ENCODE data around the gene IPO13.

The IPO13 gene, protein sequence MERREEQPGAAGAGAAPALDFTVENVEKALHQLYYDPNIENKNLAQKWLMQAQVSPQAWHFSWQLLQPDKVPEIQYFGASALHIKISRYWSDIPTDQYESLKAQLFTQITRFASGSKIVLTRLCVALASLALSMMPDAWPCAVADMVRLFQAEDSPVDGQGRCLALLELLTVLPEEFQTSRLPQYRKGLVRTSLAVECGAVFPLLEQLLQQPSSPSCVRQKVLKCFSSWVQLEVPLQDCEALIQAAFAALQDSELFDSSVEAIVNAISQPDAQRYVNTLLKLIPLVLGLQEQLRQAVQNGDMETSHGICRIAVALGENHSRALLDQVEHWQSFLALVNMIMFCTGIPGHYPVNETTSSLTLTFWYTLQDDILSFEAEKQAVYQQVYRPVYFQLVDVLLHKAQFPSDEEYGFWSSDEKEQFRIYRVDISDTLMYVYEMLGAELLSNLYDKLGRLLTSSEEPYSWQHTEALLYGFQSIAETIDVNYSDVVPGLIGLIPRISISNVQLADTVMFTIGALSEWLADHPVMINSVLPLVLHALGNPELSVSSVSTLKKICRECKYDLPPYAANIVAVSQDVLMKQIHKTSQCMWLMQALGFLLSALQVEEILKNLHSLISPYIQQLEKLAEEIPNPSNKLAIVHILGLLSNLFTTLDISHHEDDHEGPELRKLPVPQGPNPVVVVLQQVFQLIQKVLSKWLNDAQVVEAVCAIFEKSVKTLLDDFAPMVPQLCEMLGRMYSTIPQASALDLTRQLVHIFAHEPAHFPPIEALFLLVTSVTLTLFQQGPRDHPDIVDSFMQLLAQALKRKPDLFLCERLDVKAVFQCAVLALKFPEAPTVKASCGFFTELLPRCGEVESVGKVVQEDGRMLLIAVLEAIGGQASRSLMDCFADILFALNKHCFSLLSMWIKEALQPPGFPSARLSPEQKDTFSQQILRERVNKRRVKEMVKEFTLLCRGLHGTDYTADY

DNA sequence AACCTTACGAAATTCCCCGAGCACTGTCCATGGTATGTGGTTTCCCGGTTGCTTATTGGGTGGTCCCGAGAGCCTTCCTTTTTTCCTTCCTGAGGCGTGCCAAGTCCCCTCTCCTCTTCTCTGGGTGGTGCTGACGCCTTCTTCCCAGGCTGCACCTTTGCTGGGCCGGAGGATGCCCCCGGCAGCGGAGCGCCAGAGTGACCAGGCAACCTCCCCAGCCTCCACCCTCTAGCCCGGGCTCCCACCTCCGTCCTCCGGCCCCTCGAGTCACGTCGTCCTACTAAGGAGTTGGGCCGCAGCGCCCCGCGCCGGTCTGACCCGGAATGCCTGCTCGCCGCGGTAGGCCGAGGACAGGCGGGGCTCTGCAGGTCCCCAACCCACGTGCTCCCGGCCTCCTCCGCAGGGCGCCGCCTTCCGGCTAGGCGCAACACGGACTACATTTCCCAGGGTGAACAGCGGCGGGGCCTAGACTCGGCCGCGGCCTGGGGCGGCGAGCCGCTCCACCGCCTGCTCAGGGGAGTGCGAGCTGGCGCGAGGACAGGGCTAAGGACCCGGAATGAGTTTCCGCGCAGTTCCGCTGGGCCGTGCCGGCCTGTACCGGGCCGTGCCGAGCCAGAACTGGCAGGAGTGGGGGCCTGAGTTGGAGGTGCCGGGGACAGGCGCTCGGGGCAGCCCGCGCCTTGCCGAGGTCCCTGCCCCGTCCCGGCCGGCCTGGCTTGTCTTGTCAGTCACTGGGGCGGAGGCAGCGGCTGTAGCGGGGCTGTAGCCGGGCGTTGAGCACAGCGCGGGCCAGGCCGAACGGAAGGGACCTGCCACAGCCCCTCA is at the start of gene IPO13:
Gene IPO13 (plus strand): TSS at position 715 of the 825 bp plus-strand sequence. CDS start 651 bp downstream, outside the sequence.
- DNase-seq, result peak; percentile 95

DNA sequence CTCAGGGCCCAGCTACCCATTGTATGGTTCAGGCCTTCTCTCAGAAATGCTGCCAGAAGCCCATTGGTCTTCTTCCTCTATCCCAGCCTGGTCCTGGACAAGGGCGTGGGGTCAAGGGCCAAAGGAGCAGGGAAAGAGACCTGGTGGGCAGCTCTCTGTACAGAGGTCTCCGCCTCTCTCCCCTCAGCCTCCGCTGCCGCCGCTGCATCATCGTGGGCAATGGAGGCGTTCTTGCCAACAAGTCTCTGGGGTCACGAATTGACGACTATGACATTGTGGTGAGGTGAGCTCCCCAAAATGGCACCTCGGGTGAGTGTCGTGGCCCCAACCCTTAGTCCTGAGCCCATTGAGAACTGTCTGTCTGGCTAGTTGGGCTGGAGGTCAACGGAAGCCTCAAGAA is 47.8 kb upstream of the IPO13 start:
- DNase-seq, result no peak

DNA sequence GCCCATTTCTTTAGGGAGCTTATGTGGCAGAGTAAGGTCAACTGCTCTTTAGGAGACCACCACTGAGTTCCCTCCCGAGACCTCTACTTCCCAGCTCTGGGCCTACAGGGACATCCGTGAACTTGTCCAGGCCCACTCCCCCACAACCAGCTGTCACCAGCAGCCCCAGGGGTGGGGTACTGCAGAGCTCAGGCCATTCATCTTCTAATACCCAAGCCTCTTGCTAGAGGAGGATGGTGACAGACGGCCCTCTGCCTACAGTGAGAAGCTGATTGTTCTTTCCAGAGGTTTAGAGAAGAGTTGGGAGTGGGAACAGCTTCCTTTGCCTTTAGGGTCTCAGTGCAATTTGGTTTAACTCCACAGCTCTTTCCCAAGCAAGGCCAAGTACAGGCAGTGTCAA is 46.4 kb upstream of the IPO13 start:
- DNase-seq, result no peak

DNA sequence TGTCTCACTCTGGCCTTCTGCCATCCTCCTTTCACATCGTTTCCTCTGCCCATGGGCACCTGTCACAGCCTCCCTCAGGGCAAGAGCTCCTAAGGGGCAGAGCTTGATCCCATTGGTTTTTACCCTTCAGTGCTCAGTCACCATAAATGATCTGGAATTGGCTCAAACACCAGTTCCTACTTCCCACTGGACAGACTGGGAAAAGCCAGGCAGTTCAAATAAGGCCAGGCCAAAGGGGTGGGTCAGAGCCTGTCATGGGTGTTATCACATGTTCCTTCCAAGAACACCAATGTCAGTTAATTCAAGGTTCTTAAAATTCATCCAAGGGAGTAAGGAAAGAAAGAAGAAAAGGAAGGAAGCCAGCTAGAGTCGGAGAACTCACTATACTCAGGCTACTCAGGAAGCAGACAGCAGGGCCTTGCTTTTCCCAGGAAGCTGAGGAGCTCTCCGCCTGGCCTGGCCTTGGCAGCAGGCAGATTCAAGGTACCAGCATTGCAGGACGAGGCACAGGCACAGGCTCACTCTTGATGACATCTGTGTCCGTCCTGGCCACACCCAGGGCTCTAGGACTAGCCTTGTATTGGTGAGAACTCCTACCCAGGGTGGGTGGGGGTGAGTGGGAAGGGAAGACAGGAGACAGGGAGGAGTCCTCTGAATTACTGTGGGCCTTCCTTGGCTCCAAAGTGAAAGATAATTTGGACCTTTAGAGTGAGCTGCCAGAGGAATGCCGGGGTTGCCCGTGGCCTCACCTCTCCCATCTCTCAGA is 45.4 kb upstream of the IPO13 start:
- DNase-seq, result no peak

DNA sequence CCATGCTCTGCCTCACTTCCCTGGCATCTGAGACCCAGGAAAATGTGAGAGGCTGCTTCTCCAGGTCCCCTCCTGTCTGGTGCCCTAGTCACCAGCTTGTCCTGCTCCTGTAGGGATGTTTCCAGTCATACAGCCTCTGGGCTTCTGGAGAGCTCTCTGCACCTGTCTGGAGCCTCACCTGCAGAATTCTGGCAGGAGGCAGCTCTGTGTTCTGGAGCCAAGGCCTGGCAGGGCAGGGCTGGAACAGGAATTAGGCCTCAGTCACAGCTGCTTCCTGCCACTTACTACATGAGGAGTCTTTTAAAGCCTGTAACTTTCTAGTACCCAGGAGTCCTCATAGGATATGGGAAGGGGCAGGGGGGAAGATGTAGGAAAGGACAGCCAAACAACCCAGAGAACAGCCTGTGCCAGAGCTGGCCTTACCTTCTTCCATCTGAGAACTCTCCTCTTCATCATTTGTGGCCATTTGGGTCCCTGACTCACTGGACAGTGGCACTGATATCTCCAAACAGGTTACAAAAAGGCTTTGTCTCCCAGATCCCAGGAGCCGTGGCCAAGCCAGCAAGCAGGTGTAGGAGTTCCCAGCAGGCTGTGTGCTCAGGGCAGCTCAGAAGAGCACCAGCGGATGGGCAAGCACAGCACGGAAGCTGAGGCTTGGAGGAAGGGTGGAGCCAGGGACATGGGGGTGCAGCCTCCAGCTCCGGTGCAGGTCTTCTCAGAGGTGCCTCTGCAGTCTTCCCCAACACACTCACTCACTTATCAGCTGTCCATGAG is 44.5 kb upstream of the IPO13 start:
- no peak for DNase-seq

DNA sequence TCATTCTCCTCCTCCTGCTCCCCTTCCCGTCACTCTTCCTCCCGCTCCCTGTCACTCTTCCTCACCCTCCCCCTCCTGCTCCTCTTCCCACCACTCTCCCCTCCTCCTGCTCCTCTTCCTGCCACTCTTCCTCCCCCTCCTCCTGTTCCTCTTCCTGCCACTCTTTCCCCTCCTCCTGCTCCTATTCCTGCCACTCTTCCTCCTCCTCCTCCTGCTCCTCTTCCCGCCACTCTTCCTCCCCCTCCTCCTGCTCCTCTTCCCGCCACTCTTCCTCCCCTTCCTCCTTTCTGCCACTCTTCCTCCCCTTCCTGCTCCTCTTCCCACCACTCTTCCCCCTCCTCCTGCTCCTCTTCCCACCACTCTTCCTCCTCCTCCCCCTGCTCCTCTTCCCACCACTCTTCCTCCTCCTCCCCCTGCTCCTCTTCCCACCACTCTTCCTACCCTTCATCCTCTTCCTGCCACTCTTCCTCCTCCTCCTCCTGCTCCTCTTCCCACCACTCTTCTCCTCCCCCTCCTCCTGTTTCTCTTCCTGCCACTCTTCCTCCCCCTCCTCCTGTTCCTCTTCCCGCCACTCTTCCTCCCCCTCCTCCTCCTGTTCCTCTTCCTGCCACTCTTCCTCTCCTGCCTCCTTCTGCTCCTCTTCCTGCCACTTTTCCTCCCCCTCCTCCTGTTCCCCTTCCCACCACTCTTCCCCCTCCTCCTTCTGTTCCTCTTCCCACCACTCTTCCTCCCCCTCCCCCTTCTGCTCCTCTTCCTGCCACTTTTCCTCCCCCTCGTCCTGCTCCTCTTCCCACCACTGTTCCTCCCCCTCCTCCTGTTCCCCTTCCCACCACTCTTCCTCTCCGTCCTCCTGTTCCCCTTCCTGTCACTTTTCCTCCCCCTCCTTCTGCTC is 41.8 kb upstream of the IPO13 start:
- DNase-seq, result no peak

DNA sequence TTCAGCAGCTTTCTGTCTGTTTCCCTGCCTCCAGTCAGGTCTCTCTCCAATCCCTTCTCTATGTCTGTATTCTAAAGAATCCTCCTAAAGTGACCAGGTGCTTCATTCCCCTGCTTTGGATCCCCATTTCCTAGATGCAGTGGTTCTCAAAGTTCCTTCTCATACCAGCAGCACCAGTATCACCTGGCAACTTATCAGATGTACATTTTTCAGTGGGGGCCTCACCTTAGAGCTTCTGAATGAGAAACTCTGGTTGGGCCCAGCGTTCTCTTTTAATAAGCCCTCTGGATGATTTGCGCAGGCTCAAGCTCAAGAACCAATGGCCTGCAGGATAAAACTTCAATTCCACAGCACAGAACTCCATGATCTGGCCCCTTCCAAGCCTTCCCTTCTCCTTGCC is 38.5 kb upstream of the IPO13 start:
- no peak for DNase-seq

DNA sequence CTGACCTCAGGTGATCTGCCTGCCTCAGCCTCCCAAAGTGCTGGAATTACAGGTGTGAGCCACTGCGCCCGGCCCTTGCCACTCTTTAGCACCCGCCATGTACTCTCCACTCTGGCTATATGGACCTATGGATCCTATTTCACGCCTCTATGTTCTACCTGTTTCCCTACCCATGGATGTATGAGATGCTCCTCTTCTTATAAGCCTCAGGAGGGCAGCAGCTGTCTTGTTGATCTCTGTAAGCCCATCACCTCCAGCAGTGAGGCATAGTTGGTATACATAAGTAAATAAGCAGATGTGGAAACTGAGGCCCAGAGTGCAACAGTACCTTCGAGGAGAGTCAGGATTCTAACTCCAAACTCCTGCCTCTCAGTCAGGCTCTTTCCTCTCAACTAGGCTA is 37.9 kb upstream of the IPO13 start:
- DNase-seq, result no peak

DNA sequence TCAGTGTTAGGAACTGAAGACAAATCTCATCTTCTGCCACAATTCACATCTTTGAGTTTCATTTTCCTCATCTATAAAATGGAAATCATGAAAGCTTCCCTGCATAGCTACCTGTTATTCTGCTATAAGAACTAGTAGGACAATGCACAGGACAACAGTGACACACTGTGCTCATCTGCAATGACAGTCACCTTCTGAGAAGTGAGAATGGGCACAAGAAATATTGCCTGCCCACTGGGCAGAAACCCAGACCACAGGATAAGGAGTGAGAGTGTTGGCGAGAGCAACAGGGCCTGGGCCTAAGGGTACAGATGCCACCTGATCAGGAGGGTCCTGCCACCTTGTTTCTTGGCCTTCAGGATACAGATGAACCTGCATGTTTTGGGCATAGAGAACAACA is 36.4 kb upstream of the IPO13 start:
- no peak for DNase-seq

DNA sequence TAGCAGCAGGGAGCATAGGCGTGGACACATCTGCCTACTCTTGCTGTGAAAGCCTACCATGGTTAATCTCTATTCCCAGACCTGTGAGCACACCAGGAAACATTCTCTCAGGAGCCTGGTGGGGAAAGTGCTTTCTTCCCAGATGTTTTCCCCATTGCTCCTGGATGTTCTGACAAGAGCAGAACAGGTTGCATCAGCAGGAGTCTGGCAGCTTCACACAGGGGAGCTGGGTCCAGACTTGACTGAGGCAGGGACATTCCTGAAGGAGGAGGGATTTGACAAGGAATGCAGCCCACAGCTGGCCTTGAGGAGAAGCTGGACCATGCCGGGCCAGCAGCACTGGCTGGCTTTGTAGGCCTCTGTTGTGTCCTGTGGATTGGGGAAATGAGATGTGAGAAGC is 34.1 kb upstream of the IPO13 start:
- no peak for DNase-seq

DNA sequence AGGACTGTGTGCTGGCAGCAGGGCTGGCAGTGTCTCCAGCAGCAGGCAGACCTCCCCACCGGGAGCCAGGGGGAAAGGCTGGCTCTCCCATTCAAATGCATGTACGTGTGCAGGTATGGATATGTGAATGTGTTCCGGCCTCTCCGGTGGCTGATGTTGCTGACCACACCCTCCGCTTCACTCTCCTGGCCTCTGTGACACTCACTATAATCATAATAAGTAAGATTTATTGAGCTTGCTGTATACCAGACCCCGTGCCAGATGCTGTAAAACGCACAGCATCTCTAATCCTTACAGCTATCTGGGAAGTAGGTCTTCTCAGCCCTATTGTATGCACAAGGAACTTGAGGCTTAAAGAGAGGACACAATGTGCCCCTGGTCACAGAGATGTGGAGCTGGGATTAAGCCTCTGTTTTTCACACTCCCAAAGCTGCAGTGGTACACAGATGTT is 33.7 kb upstream of the IPO13 start:
- no peak for DNase-seq

DNA sequence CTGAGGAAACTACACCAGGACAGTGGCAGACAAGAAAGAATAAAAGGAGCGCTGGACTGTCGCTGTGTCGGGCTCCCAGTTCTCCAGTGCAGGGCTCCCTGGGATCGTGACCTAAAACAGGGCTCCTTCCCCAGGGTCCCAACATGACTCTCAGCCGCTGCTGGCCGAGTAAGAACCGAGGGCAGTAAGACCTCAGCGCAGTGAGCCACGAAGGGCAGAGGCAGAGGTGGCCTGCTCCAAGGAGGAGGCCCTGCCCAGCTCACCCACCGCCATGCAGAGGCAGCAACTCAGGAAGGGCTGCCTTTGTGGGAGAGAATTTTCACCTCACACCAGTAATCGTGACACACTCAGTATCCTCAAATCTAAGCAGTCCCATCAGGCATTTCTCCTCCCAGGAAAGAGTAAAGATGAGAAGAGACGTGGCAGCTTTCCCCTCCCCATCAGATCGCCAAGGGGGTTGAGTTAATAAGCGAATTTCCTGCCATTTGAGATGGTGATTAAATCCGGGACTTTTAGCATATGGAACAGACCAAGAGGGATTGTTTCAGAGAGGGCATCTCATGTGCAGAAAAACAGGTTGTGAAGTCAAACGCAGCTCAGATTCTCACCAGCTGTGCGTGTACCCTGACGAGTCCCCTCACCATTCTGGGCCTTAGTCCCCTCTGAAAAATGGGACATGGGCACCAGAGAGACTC is 32.9 kb upstream of the IPO13 start:
- no peak for DNase-seq

DNA sequence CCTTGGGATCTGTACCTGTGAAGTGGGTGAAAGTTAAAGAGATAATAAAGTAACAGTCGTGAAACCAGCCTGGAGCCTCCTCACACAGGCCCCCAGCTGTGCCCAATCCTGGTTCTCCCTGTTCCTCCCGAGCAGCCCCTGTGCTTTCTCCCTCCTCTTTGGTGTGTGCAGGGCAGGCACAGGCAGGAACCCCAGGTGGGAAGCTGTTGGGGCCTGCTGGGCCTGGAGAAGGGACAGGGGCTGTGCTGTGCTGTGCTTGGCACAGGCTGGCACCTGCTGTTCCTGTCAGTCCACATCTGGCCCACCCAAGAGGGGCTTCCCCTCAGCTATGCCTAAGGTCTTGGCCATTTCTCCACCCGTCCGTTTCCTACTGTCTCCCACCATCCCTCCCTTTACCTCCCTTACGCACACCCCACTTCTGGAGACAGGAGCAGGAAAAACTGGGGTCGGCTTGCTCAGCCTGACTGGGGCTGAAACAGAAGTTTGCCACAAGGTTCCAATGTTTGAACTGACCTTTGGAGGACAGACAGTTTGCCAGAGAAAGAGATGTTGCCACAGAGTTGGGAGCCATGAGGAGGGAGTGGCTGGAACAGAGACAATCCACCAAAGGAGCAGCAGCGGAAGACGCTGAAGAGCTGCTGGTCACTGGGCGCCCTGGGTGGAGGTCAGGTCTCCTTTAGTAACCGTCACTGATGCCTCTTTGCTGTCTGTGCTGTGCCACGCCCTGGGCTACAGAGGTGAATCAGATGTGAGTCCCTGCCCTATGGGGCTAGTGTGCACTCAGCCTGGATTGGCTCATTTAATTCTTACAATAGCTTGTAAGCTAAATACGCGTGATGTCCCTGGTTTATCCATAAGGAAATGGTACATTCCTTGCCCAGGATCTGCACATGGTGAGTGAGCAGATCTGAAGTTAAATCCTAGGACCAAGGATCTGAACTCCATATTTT is 31.9 kb upstream of the IPO13 start:
- DNase-seq, result no peak

DNA sequence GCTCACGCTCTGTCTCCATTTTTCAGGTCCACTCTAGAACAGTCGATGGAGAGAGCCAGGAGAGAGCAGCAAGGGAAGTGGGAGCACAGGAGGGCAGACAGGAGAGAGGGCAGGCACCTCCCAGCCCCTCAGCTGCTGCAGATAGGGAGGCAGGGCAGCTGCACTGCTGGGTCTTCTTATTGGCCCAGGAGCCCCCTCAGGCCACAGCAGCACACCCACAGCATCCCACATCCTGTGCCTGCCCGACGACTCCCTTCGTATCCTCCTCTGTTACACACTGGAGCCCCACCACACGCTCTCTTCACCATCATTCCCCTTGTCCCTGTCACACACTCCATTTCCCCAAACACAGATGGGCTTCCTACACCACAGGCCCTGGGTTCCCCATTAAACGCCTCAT is 26.8 kb upstream of the IPO13 start:
- DNase-seq, result no peak

DNA sequence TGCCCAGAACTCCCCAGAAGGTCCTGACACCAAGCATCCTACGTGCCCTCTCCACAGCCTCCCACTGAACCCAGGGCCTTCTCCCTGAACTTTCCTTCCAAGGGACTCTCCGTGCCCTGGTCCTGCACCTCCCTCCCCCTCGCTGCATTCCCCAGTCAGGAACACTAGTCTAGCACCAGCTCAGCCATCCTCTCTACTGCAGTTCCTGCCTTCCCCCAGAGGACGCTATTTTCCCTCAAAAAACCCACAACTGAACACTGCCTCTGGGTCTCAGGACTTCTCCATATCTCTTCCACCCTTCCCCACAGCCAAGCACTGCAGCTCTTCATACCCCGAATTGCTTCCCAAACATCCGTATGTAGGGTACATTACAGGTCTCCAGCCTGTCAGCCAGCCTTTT is 25.7 kb upstream of the IPO13 start:
- no peak for DNase-seq

DNA sequence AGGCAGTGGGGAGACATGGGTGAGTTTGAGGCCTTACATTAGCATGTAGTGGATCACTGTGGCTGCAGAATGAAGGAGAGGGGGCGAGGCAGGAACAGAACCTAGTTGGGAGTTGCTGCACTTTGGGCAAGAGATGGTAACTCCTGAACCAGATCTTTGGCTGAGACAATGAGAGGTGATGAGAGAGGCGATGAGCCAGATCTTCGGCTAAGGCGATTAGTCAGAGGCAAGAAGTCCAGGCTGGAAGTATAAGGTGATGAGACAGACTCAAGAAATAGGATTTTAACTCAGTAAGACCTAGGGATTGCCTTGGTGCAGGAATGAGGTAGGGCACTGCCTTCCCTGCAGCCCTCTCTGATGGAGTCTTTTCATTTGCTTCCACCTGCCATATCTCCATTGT is 22.2 kb upstream of the IPO13 start:
- DNase-seq, result no peak

DNA sequence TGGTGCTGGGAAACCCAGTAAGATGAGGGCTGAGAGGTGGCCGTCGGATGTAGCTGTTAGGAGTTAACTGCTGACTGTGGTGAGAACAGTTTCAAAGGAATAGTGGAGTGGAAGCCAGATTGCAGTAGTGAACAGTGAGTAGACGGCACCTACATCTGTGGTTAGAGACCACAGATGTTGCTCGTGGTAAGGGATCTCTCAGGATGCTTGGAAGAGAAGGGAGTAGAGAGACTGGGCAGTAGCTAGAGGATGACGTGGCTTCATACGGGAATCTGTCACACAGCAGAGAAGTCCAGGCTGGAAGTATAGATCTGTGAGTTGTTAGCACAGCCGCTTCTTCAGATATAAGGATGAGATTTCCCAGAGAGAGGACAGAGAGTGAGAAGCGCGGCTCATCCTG is 20.9 kb upstream of the IPO13 start:
- no peak for DNase-seq

DNA sequence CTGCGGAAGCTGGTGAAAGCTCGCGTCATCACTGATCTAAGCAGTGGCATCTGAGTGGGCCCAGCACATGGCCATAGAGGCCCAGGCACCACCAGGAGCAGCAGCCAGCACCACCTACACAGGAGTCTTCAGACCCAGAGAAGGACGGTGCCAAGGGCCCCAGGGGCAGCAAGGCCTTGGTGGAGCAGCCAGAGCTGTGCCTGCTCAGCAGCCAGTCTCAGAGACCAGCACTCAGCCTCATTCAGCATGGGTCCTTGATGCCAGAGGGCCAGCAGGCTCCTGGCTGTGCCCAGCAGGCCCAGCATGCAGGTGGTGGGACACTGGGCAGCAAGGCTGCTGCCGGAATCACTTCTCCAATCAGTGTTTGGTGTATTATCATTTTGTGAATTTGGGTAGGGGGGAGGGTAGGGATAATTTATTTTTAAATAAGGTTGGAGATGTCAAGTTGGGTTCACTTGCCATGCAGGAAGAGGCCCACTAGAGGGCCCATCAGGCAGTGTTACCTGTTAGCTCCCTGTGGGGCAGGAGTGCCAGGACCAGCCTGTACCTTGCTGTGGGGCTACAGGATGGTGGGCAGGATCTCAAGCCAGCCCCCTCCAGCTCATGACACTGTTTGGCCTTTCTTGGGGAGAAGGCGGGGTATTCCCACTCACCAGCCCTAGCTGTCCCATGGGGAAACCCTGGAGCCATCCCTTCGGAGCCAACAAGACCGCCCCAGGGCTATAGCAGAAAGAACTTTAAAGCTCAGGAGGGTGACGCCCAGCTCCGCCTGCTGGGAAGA is 16.4 kb upstream of the IPO13 start:
- no peak for DNase-seq
